HepG2 (cell line): ENCODE measurements around the gene MTA3. TPM values are rescaled to one million over a fixed set of nuclear protein-coding genes. Genes with fewer than 3 reads are reported as not detected.

Experiments
- ATAC-seq: fragments of 200-7000 bp; cut with Tn5 transposase; 3 replicates; pipeline ENCODE4 v1.9.1; 2020; ENCODE audit warnings: mild to moderate bottlenecking, moderate library complexity
- BruUV-seq: library from RNA; stranded (reverse); fragments of 400-500 nt; replicated peaks from 2 replicates; lab custom pipeline; 2021; lab: Mats Ljungman, UMichigan
- CTCF ChIA-PET: fragments of 300-600 bp; formaldehyde crosslinking; extraction: SDS; loops from one replicate; lab custom pipeline; 2021; ENCODE audit warnings: low total read pairs, inconsistent platforms, low intra/inter-chr PET ratio; lab: Yijun Ruan, JAX
- POLR2A ChIA-PET: fragments of 350-600 bp; sonication (Branson Sonifier 250); formaldehyde crosslinking; loops from one replicate; lab custom pipeline; 2020; ENCODE audit warnings: antibody characterized with exemption, inconsistent platforms; lab: Yijun Ruan, JAX
- DNase-seq: peaks from one replicate; pipeline ENCODE4 v3.0.0-alpha.2; 2015; ENCODE audit warnings: low spot score
- FAIRE-seq: peaks from 3 replicates; lab custom pipeline; 2011; peaks lifted over from hg19 to GRCh38; lab: Jason Lieb, UNC
- H2AFZ ChIP-seq: one replicate; pipeline ENCODE4 v1.6.1; 2011; ENCODE audit warnings: low read length, inconsistent platforms
- H3K27ac ChIP-seq: fragments of 300-600 bp; 3 replicates; pipeline ENCODE4 v1.8.0; 2011; ENCODE audit warnings: mixed run types, mild to moderate bottlenecking, mixed read lengths, low read length, inconsistent platforms; ENCODE audit not compliant: insufficient read depth; ENCODE audit errors: extremely low read length
- H3K27me3 ChIP-seq, 2 experiments: fragments of 200-600 bp in 1 of 2; 2 replicates in 1 of 2; 3 replicates in 1 of 2; pipeline versions ENCODE4 v1.6.0 to v1.8.0; 2011; ENCODE audit warnings: low read length in 2 of 2, mild to moderate bottlenecking in 2 of 2, moderate library complexity in 2 of 2, inconsistent platforms in 1 of 2; ENCODE audit not compliant: insufficient read depth in 2 of 2, control insufficient read depth in 1 of 2
- H3K36me3 ChIP-seq, 2 experiments: fragments of 200-600 bp in 1 of 2; replicated peaks in 1 of 2; 2 replicates in 1 of 2; 3 replicates in 1 of 2; pipeline versions ENCODE4 v1.5.1 to v1.8.0; 2011; ENCODE audit warnings: low read length in 2 of 2, inconsistent platforms in 1 of 2; ENCODE audit not compliant: insufficient read depth in 2 of 2, control insufficient read depth in 1 of 2
- H3K4me1 ChIP-seq: 2 replicates; pipeline ENCODE4 v1.5.1; 2012; ENCODE audit warnings: low read length, inconsistent platforms; ENCODE audit not compliant: insufficient read depth
- H3K4me2 ChIP-seq: 2 replicates; pipeline ENCODE4 v1.6.0; 2011; ENCODE audit warnings: low read depth, low read length, inconsistent platforms
- H3K4me3 ChIP-seq, 3 experiments: fragments of 200-600 bp in 1 of 3; sonication (generic), shearing (Covaris generic) in 1 of 3; replicated peaks in 1 of 3; 2 replicates each; pipeline ENCODE4 v1.5.1; 2011 to 2016; ENCODE audit warnings: low read length in 3 of 3, inconsistent platforms in 2 of 3, low read depth in 2 of 3, mild to moderate bottlenecking in 2 of 3, control low read depth in 1 of 3, mixed read lengths in 1 of 3; ENCODE audit not compliant: insufficient read depth in 1 of 3
- H3K79me2 ChIP-seq: one replicate; pipeline ENCODE4 v1.6.1; 2011; ENCODE audit warnings: low read length, inconsistent platforms; ENCODE audit not compliant: insufficient read depth
- H3K9ac ChIP-seq: 2 replicates; pipeline ENCODE4 v1.6.0; 2011; ENCODE audit warnings: mild to moderate bottlenecking, low read depth, low read length, inconsistent platforms; ENCODE audit not compliant: insufficient read depth
- H3K9me3 ChIP-seq: 2 replicates; pipeline ENCODE4 v1.5.1; 2012; ENCODE audit warnings: mild to moderate bottlenecking, low read length
- H4K20me1 ChIP-seq: 2 replicates; pipeline ENCODE4 v1.6.0; 2011; ENCODE audit warnings: inconsistent platforms, mild to moderate bottlenecking, low read length, moderate library complexity; ENCODE audit not compliant: insufficient read depth
- CBFB ChIP-seq: sonication (generic); formaldehyde crosslinking; IDR thresholded peaks from 2 replicates; pipeline ENCODE4 v1.4.0; 2020; ENCODE audit warnings: missing genetic modification reagents
- HNF4G ChIP-seq, 2 experiments: sonication (generic) in 1 of 2; formaldehyde crosslinking in 1 of 2; IDR thresholded peaks; 2 replicates each; pipeline versions ENCODE4 v1.4.0 to v1.6.1; 2011 to 2020; ENCODE audit warnings: borderline replicate concordance in 2 of 2, low read depth in 2 of 2, mild to moderate bottlenecking in 2 of 2, low read length in 1 of 2, missing genetic modification reagents in 1 of 2, moderate library complexity in 1 of 2
- PPARG ChIP-seq: conservative IDR thresholded peaks from 2 replicates; pipeline ENCODE4 v1.6.1; 2016; ENCODE audit warnings: missing biosample characterization, missing genetic modification reagents
- SOX5 ChIP-seq: IDR thresholded peaks from 2 replicates; pipeline ENCODE4 v1.6.1; 2016; ENCODE audit warnings: borderline replicate concordance
- ZNF335 ChIP-seq: sonication (generic); formaldehyde crosslinking; IDR thresholded peaks from 2 replicates; pipeline ENCODE4 v1.4.0; 2020; ENCODE audit warnings: missing genetic modification reagents
- ZNF562 ChIP-seq: sonication (generic); formaldehyde crosslinking; IDR thresholded peaks from 2 replicates; pipeline ENCODE4 v1.8.0; 2022; ENCODE audit warnings: missing genetic modification reagents, borderline replicate concordance
- ZNF615 ChIP-seq: sonication (generic); formaldehyde crosslinking; IDR thresholded peaks from 2 replicates; pipeline ENCODE4 v1.5.0; 2020; ENCODE audit warnings: mild to moderate bottlenecking, missing genetic modification reagents, borderline replicate concordance
- ZNF766 ChIP-seq: sonication (generic); formaldehyde crosslinking; IDR thresholded peaks from 2 replicates; pipeline ENCODE4 v1.5.0; 2020; ENCODE audit warnings: missing genetic modification reagents, borderline replicate concordance
- WGBS: methylation state at CpG from one replicate; pipeline ENCODE4 v1.1.6; 2017; ENCODE audit warnings: low lambda C conversion rate; 5-methylcytosine and 5-hydroxymethylcytosine counted together
- in situ Hi-C: cut with HindIII; loops from 2 replicates; pipeline ENCODE4 v1.10.0; 2017; ENCODE audit warnings: low pct_unique_long_range_greater_than_20kb; ENCODE audit not compliant: extremely low pct_ligation_motif_present
- intact Hi-C: fragments of 100-400 bp; cut with micrococcal nuclease; formaldehyde crosslinking; loops from one replicate; pipeline ENCODE4 v1.10.0; 2022; ENCODE audit not compliant: unreplicated experiment
- polyA plus RNA-seq, 8 experiments: library from polyadenylated mRNA; depleted of rRNA in 3 of 8; stranded (reverse) in 7 of 8; unstranded in 1 of 8; fragments of >200 nt; fragmentation: Illumina TruSeq in 4 of 8; extraction: Trizol in 4 of 8; gene quantifications; 2 replicates each; pipeline versions ENCODE4 v1.2.1 to v1.2.3, GENCODE V29; 2011 to 2016; ENCODE audit warnings: low read depth in 4 of 8, missing spikeins in 1 of 8, mixed read lengths in 1 of 8; ENCODE audit not compliant: insufficient read depth in 1 of 8
- total RNA-seq, 5 experiments: library from RNA; depleted of rRNA; stranded (reverse); fragments of >200 nt; fragmentation: Illumina TruSeq; extraction: Trizol; gene quantifications; 2 replicates each; pipeline ENCODE4 v1.2.3, GENCODE V29; 2016; ENCODE audit warnings: low read depth in 1 of 5
- TF ChIP-seq, protein P1 (sequence below): sonication (generic); formaldehyde crosslinking; IDR thresholded peaks from 2 replicates; pipeline ENCODE4 v1.9.0; 2021; ENCODE audit warnings: missing genetic modification reagents, mild to moderate bottlenecking, borderline replicate concordance
- TF ChIP-seq, protein P2 (sequence below): sonication (generic); formaldehyde crosslinking; IDR thresholded peaks from 2 replicates; pipeline ENCODE4 v1.5.1; 2020; ENCODE audit warnings: mild to moderate bottlenecking, missing genetic modification reagents, moderate library complexity
- TF ChIP-seq, protein P3 (sequence below): sonication (generic); formaldehyde crosslinking; IDR thresholded peaks from 2 replicates; pipeline ENCODE4 v1.4.0; 2020; ENCODE audit warnings: missing genetic modification reagents, borderline replicate concordance

Gene MTA3
- total and polyA plus RNA-seq, 2 of the 13 experiments (the other 11 are each of a cell fraction or from before 2014, with no cell fraction given), result 48.8 to 77.8 TPM

- Histone ChIP-seq H3K9ac (no peak overlapping the region), H3K9me3 (peaks cover 6% of the 10 kb centered on the region), H3K27me3 (no peaks in the 10 kb centered on the region), H3K4me1 (no peaks in the 10 kb centered on the region), H3K4me2 (no peak overlapping the region), H3K36me3 (no peaks in the 10 kb centered on the region; a peak in 1 of 5 replicates), H3K27ac (no peak overlapping the region), H2AFZ (no peak overlapping the region), H3K79me2 (no peaks in the 10 kb centered on the region), H4K20me1 (no peaks in the 10 kb centered on the region), H3K4me3 (no peak overlapping the region)
- POLR2A ChIA-PET, result no interaction called here
- intact Hi-C loops (no loop called here), in situ Hi-C loops (no loop called here)
- 100% methylated on average over 2 of the region's 2 CpGs for WGBS
- FAIRE-seq (no peak), DNase-seq (no peak), ATAC-seq (no peak)
- CTCF ChIA-PET, result no interaction called here
- no TSS peak for BruUV-seq
- TF ChIP-seq, protein P1, sequence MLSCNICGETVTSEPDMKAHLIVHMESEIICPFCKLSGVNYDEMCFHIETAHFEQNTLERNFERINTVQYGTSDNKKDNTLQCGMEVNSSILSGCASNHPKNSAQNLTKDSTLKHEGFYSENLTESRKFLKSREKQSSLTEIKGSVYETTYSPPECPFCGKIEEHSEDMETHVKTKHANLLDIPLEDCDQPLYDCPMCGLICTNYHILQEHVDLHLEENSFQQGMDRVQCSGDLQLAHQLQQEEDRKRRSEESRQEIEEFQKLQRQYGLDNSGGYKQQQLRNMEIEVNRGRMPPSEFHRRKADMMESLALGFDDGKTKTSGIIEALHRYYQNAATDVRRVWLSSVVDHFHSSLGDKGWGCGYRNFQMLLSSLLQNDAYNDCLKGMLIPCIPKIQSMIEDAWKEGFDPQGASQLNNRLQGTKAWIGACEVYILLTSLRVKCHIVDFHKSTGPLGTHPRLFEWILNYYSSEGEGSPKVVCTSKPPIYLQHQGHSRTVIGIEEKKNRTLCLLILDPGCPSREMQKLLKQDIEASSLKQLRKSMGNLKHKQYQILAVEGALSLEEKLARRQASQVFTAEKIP (CRISPR knock-in tag), result no peak
- TF ChIP-seq SOX5, result no peak
- TF ChIP-seq HNF4G (IDR thresholded peaks at IDR 0.05; ENCODE audit: borderline replicate concordance, low read depth, low read length), result no peak
- no peak for TF ChIP-seq HNF4G (CRISPR knock-in tag; IDR thresholded peaks at IDR 0.05; ENCODE audit: borderline replicate concordance, low read depth)
- TF ChIP-seq, protein P2, sequence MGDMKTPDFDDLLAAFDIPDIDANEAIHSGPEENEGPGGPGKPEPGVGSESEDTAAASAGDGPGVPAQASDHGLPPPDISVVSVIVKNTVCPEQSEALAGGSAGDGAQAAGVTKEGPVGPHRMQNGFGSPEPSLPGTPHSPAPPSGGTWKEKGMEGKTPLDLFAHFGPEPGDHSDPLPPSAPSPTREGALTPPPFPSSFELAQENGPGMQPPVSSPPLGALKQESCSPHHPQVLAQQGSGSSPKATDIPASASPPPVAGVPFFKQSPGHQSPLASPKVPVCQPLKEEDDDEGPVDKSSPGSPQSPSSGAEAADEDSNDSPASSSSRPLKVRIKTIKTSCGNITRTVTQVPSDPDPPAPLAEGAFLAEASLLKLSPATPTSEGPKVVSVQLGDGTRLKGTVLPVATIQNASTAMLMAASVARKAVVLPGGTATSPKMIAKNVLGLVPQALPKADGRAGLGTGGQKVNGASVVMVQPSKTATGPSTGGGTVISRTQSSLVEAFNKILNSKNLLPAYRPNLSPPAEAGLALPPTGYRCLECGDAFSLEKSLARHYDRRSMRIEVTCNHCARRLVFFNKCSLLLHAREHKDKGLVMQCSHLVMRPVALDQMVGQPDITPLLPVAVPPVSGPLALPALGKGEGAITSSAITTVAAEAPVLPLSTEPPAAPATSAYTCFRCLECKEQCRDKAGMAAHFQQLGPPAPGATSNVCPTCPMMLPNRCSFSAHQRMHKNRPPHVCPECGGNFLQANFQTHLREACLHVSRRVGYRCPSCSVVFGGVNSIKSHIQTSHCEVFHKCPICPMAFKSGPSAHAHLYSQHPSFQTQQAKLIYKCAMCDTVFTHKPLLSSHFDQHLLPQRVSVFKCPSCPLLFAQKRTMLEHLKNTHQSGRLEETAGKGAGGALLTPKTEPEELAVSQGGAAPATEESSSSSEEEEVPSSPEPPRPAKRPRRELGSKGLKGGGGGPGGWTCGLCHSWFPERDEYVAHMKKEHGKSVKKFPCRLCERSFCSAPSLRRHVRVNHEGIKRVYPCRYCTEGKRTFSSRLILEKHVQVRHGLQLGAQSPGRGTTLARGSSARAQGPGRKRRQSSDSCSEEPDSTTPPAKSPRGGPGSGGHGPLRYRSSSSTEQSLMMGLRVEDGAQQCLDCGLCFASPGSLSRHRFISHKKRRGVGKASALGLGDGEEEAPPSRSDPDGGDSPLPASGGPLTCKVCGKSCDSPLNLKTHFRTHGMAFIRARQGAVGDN (CRISPR knock-in tag), result no peak
- no peak for TF ChIP-seq CBFB
- no peak for TF ChIP-seq ZNF766 (CRISPR knock-in tag)
- TF ChIP-seq, protein P3, sequence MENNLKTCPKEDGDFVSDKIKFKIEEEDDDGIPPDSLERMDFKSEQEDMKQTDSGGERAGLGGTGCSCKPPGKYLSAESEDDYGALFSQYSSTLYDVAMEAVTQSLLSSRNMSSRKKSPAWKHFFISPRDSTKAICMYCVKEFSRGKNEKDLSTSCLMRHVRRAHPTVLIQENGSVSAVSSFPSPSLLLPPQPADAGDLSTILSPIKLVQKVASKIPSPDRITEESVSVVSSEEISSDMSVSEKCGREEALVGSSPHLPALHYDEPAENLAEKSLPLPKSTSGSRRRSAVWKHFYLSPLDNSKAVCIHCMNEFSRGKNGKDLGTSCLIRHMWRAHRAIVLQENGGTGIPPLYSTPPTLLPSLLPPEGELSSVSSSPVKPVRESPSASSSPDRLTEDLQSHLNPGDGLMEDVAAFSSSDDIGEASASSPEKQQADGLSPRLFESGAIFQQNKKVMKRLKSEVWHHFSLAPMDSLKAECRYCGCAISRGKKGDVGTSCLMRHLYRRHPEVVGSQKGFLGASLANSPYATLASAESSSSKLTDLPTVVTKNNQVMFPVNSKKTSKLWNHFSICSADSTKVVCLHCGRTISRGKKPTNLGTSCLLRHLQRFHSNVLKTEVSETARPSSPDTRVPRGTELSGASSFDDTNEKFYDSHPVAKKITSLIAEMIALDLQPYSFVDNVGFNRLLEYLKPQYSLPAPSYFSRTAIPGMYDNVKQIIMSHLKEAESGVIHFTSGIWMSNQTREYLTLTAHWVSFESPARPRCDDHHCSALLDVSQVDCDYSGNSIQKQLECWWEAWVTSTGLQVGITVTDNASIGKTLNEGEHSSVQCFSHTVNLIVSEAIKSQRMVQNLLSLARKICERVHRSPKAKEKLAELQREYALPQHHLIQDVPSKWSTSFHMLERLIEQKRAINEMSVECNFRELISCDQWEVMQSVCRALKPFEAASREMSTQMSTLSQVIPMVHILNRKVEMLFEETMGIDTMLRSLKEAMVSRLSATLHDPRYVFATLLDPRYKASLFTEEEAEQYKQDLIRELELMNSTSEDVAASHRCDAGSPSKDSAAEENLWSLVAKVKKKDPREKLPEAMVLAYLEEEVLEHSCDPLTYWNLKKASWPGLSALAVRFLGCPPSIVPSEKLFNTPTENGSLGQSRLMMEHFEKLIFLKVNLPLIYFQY (CRISPR knock-in tag), result no peak
- no peak for TF ChIP-seq PPARG (CRISPR knock-in tag)
- no peak for TF ChIP-seq ZNF615 (CRISPR knock-in tag)
- TF ChIP-seq ZNF335 (CRISPR knock-in tag), result no peak
- TF ChIP-seq ZNF562 (CRISPR knock-in tag), result no peak
These were observed 156.5 kb downstream of the MTA3 start for GRCh38 chr2:42724886-42725285.
